HFF-Myc (cell line): ENCODE data around the gene TEAD1.
A peak's percentile ranks its signal among the peaks of the same experiment; 100 is the strongest.
"Not testable (repeated sequence)": the region's sequence is repeated elsewhere in the genome, so short reads cannot be mapped to it uniquely, and the experiment has no call there.

Source experiments
- DNase-seq: peaks from one replicate; pipeline ENCODE4 v3.0.0-alpha.2; 2011; ENCODE audit warnings: low read depth; ENCODE audit errors: extremely low read depth
- H3K4me3 ChIP-seq: replicated peaks from 2 replicates; pipeline ENCODE4 v1.5.1; 2011; ENCODE audit warnings: low read depth, mild to moderate bottlenecking, control low read depth, low read length
- TF ChIP-seq, protein P1 (sequence below): IDR thresholded peaks from 2 replicates; pipeline ENCODE4 v1.5.1; 2012; ENCODE audit warnings: mild to moderate bottlenecking, low read depth, low read length, control low read depth; ENCODE audit errors: missing control alignments

The TEAD1 gene

GRCh38 chr11:12754582-12755234 is 80.5 kb downstream of the TEAD1 start:
- TF ChIP-seq, protein P1, sequence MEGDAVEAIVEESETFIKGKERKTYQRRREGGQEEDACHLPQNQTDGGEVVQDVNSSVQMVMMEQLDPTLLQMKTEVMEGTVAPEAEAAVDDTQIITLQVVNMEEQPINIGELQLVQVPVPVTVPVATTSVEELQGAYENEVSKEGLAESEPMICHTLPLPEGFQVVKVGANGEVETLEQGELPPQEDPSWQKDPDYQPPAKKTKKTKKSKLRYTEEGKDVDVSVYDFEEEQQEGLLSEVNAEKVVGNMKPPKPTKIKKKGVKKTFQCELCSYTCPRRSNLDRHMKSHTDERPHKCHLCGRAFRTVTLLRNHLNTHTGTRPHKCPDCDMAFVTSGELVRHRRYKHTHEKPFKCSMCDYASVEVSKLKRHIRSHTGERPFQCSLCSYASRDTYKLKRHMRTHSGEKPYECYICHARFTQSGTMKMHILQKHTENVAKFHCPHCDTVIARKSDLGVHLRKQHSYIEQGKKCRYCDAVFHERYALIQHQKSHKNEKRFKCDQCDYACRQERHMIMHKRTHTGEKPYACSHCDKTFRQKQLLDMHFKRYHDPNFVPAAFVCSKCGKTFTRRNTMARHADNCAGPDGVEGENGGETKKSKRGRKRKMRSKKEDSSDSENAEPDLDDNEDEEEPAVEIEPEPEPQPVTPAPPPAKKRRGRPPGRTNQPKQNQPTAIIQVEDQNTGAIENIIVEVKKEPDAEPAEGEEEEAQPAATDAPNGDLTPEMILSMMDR, result no peak
- DNase-seq, result no peak
- H3K4me3 ChIP-seq, result no peak overlapping the region

DNA sequence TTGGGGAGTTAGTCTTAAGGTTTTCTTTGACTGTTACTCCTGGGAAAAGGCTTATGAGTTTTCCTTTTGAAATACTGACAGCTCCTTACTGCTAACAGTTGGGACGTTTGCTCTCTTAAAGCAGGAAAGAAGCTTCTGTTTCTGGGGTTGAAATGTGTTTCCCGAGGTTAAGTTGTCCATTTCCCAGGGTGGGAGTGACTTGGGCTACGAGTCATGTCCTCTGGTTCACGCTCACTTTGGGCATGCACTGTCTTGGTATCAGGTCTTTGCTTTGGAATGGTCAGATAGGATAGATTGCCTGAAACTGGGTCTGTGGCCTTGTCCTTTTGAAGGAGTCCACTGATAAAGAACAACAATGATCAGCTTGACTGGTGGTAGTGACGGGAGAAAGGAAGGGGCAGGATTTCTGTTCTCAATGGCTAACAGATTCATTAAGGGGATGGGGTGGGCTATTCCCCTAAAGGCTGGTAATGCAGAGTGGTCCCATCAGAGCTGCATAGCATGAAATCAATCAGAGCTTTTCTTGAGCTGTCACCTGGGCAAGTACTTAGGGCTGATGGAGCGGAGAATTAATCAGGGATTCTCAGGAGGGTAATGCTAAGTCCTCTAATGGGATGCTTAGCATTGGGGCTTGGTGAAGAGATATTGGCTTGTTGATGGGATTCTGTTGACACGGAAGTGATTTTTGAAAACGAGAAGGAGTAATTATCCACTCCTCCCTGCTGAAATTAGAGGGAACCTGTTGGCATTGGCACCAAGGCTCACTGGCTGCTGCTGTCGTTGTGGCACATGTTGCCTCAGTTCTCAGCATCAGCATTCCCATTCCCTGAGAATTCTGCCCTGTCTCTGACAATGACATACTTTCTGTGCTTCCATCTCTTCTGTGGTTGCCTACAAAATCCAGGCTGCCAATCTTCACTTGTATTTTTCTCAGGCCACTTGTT is 81.6 kb downstream of the TEAD1 start:
- DNase-seq, result no peak
- TF ChIP-seq, protein P1, result no peak
- H3K4me3 ChIP-seq, result no peak overlapping the region

DNA sequence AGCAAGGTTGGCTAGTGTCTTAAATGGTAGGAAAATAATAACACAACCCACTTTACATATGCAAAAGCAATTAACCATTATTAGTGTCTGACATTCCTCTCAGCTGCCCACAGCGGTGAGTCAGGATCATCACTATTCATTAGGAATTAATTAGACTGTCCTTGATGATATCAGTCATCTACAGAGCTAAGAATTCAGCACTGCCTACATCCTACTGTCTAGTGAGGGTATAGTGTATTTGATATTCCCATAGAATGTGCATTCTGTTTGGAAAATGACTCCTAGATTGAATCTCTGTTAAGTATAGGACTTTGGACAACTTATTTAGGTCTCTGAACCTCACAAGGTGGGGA is 82.2 kb downstream of the TEAD1 start:
- no peak for DNase-seq
- TF ChIP-seq, protein P1, result no peak
- no peak overlapping the region for H3K4me3 ChIP-seq

GRCh38 chr11:12756867-12757266 is 82.6 kb downstream of the TEAD1 start:
- H3K4me3 ChIP-seq, result no peak overlapping the region
- DNase-seq, result no peak
- TF ChIP-seq, protein P1, result no peak

GRCh38 chr11:12757416-12757815 is 83.2 kb downstream of the TEAD1 start:
- TF ChIP-seq, protein P1, result no peak
- no peak for DNase-seq
- no peak overlapping the region for H3K4me3 ChIP-seq

DNA sequence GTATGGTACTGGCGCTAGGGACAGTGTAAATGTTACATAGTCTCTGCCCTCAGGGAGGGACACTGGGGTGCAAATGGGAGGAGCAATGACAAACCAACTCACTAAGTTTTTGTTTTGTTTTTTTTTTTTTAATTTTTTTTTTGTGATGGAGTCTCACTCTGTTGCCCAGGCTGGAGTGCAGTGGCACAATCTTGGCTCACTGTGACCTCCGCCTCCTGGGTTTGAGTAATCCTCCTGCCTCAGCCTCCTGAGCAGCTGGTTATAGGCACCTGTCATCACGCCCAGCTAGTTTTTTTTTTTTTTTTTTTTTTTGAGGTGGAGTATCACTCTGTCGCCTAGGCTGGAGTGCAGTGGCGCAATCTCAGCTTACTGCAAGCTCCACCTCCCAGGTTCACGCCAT is 83.9 kb downstream of the TEAD1 start:
- not testable (repeated sequence) for DNase-seq, H3K4me3 ChIP-seq

- TF ChIP-seq, protein P1, result peak; percentile 24
- DNase-seq, result no peak
- no peak overlapping the region for H3K4me3 ChIP-seq
These were observed 86.8 kb downstream of the TEAD1 start for GRCh38 chr11:12761029-12761428.
